ENCODE results near the gene PC. TPM values are rescaled to one million over a fixed set of nuclear protein-coding genes. Genes with fewer than 3 reads are reported as not detected.

Gene PC
- total RNA-seq, 2 donors from 2014 or later: 12.2 to 81.7 TPM

GRCh38 chr11:67002921-67003411, 44.8 kb upstream of the PC start:
- Histone ChIP-seq H3K27me3 (no peaks in the 10 kb centered on the region), H3K9me3 (no peaks in the 10 kb centered on the region), H3K27ac (peak overlapping the region in 3 of 4 donors; percentile 12 to 37 (median 27)), H3K4me3 (no peak overlapping the region), H3K36me3 (replicated peaks in 1 of 2; ENCODE audit: insufficient read depth in 1 of 2, low read depth in 2 of 2) (no peaks in the 10 kb centered on the region), H3K4me1 (peaks cover 3% of the 10 kb centered on the region)
- DNase-seq (peak in 1 of 4 donors; percentile 7), ATAC-seq (no peak)
- TF ChIP-seq CTCF (IDR thresholded peaks at IDR 0.05) (no peak), POLR2A (IDR thresholded peaks at IDR 0.05) (no peak)
- WGBS, 2 donors: 68 to 79% methylated on average over 5 of the region's 5 CpGs
- intact Hi-C loops (cut with DNase I): no loop called here

GRCh38 chr11:67002297-67002913, 44.2 kb upstream of the PC start:
- no peak overlapping the region for H3K4me3 ChIP-seq
- DNase-seq: no peak
- ATAC-seq: no peak
- WGBS, 2 donors: 60 to 66% methylated on average over 8 of the region's 8 CpGs
- intact Hi-C loops (cut with DNase I): no loop called here
- H3K27ac ChIP-seq: peak overlapping the region in 3 of 4 donors; percentile 12 to 37 (median 27)
- H3K4me1 ChIP-seq: peaks cover 3% of the 10 kb centered on the region
- H3K9me3 ChIP-seq: no peaks in the 10 kb centered on the region
- H3K36me3 ChIP-seq (replicated peaks in 1 of 2; ENCODE audit: insufficient read depth in 1 of 2, low read depth in 2 of 2): no peaks in the 10 kb centered on the region
- H3K27me3 ChIP-seq: no peaks in the 10 kb centered on the region
- TF ChIP-seq CTCF (IDR thresholded peaks at IDR 0.05) (no peak), POLR2A (IDR thresholded peaks at IDR 0.05) (no peak)

GRCh38 chr11:67001332-67001731, 43.1 kb upstream of the PC start:
- TF ChIP-seq POLR2A (IDR thresholded peaks at IDR 0.05) (no peak), CTCF (IDR thresholded peaks at IDR 0.05) (no peak)
- intact Hi-C loops (cut with DNase I): no loop called here
- H3K9me3 ChIP-seq: no peaks in the 10 kb centered on the region
- DNase-seq (no peak), ATAC-seq (no peak)
- no peak overlapping the region for H3K27ac ChIP-seq
- no peaks in the 10 kb centered on the region for H3K27me3 ChIP-seq
- 93 to 95% methylated on average over 5 of the region's 5 CpGs for WGBS, 2 donors
- no peak overlapping the region for H3K4me3 ChIP-seq
- no peaks in the 10 kb centered on the region for H3K36me3 ChIP-seq (replicated peaks in 1 of 2; ENCODE audit: insufficient read depth in 1 of 2, low read depth in 2 of 2)
- H3K4me1 ChIP-seq: peaks cover 3% of the 10 kb centered on the region

- no peak for DNase-seq
- intact Hi-C loops (cut with DNase I): no loop called here
- WGBS, 2 donors: 83 to 88% methylated on average over 7 of the region's 7 CpGs
Observed at GRCh38 chr11:66999555-66999954, 41.4 kb upstream of the PC start.

GRCh38 chr11:66996609-66997273, 38.6 kb upstream of the PC start:
- TF ChIP-seq POLR2A (IDR thresholded peaks at IDR 0.05) (no peak), CTCF (IDR thresholded peaks at IDR 0.05) (no peak)
- no peak for DNase-seq
- WGBS, 2 donors: 72 to 81% methylated on average over 6 to 8 of the region's 8 CpGs
- Histone ChIP-seq H3K4me3 (no peak overlapping the region), H3K9me3 (no peaks in the 10 kb centered on the region), H3K27ac (no peak overlapping the region), H3K4me1 (no peaks in the 10 kb centered on the region), H3K36me3 (replicated peaks in 1 of 2; ENCODE audit: insufficient read depth in 1 of 2, low read depth in 2 of 2) (no peaks in the 10 kb centered on the region), H3K27me3 (no peaks in the 10 kb centered on the region)
- intact Hi-C loops (cut with DNase I): no loop called here
- no peak for ATAC-seq

More at GRCh38 chr11:66999555-66999954, 41.4 kb upstream of the PC start:
- TF ChIP-seq POLR2A (IDR thresholded peaks at IDR 0.05): no peak
- no peaks in the 10 kb centered on the region for H3K27me3 ChIP-seq
- ATAC-seq: no peak
- H3K27ac ChIP-seq: no peak overlapping the region
- H3K4me1 ChIP-seq: peaks cover 3% of the 10 kb centered on the region
- no peaks in the 10 kb centered on the region for H3K9me3 ChIP-seq
- H3K4me3 ChIP-seq: no peak overlapping the region
- H3K36me3 ChIP-seq (replicated peaks in 1 of 2; ENCODE audit: insufficient read depth in 1 of 2, low read depth in 2 of 2): no peaks in the 10 kb centered on the region

Data from body of pancreas (tissue), 4 donors.